H4 (cell line): Measurements from ENCODE around the gene SMIM28. TPM values are rescaled to one million over a fixed set of nuclear protein-coding genes. Genes with fewer than 3 reads are reported as not detected.
"Not testable (repeated sequence)": the region's sequence is repeated elsewhere in the genome, so short reads cannot be mapped to it uniquely, and the experiment has no call there.

Experiments
- DNase-seq: peaks from one replicate; pipeline ENCODE4 v3.0.0-alpha.2; 2015; ENCODE audit warnings: low spot score
- total RNA-seq: library from RNA; depleted of rRNA; stranded (reverse); fragments of >200 nt; shearing (Covaris generic); gene quantifications from 2 replicates; pipeline ENCODE4 v1.2.3, GENCODE V29; 2014

SMIM28 gene
- total RNA-seq, 1 experiment from 2014 or later: not detected

GRCh38 chr6:138405816-138406413 lies 28.2 kb downstream of the SMIM28 start:
- DNase-seq: no peak

GRCh38 chr6:138406443-138406842 lies 28.7 kb downstream of the SMIM28 start:
- no peak for DNase-seq

- no peak for DNase-seq
These were observed 32.5 kb downstream of the SMIM28 start for GRCh38 chr6:138410048-138410735.

- DNase-seq: peak; percentile 37
These were observed 33.5 kb downstream of the SMIM28 start for GRCh38 chr6:138410972-138411880.

- DNase-seq: no peak
These were observed 37.4 kb downstream of the SMIM28 start for GRCh38 chr6:138415125-138415524.

- no peak for DNase-seq
These were observed 38.5 kb downstream of the SMIM28 start for GRCh38 chr6:138416206-138416605.

- DNase-seq: no peak
These were observed 39.9 kb downstream of the SMIM28 start for GRCh38 chr6:138417493-138418117.

GRCh38 chr6:138418118-138418742 lies 40.5 kb downstream of the SMIM28 start:
- no peak for DNase-seq

- no peak for DNase-seq
These were observed 42.1 kb downstream of the SMIM28 start for GRCh38 chr6:138419766-138420165.

- no peak for DNase-seq
These were observed 42.7 kb downstream of the SMIM28 start for GRCh38 chr6:138420356-138420755.

GRCh38 chr6:138421089-138421488 lies 43.4 kb downstream of the SMIM28 start:
- DNase-seq: no peak

GRCh38 chr6:138421608-138422007 lies 43.9 kb downstream of the SMIM28 start:
- no peak for DNase-seq

GRCh38 chr6:138422861-138423260 lies 45.2 kb downstream of the SMIM28 start:
- DNase-seq: no peak

- no peak for DNase-seq
These were observed 46.5 kb downstream of the SMIM28 start for GRCh38 chr6:138424004-138424904.

GRCh38 chr6:138425256-138425655 lies 47.6 kb downstream of the SMIM28 start:
- not testable (repeated sequence) for DNase-seq

GRCh38 chr6:138426500-138427123 lies 48.9 kb downstream of the SMIM28 start:
- no peak for DNase-seq

- DNase-seq: no peak
These were observed 50.0 kb downstream of the SMIM28 start for GRCh38 chr6:138427701-138428100.

GRCh38 chr6:138428944-138429598 lies 51.4 kb downstream of the SMIM28 start:
- DNase-seq: no peak

GRCh38 chr6:138429761-138430160 lies 52.1 kb downstream of the SMIM28 start:
- DNase-seq: no peak
